Measurements from ENCODE around the gene CNPY1. TPM values are rescaled to one million over a fixed set of nuclear protein-coding genes. Genes with fewer than 3 reads are reported as not detected.

CNPY1 gene
- total RNA-seq, 2 experiments from 2014 or later = not detected

GRCh38 chr7:155464948-155465739, 81.2 kb downstream of the CNPY1 start:
- POLR2A ChIA-PET = no interaction called here

GRCh38 chr7:155464183-155464582, 82.2 kb downstream of the CNPY1 start:
- TF ChIP-seq, protein P1, sequence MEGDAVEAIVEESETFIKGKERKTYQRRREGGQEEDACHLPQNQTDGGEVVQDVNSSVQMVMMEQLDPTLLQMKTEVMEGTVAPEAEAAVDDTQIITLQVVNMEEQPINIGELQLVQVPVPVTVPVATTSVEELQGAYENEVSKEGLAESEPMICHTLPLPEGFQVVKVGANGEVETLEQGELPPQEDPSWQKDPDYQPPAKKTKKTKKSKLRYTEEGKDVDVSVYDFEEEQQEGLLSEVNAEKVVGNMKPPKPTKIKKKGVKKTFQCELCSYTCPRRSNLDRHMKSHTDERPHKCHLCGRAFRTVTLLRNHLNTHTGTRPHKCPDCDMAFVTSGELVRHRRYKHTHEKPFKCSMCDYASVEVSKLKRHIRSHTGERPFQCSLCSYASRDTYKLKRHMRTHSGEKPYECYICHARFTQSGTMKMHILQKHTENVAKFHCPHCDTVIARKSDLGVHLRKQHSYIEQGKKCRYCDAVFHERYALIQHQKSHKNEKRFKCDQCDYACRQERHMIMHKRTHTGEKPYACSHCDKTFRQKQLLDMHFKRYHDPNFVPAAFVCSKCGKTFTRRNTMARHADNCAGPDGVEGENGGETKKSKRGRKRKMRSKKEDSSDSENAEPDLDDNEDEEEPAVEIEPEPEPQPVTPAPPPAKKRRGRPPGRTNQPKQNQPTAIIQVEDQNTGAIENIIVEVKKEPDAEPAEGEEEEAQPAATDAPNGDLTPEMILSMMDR (IDR thresholded peaks at IDR 0.05) = no peak
- H3K27me3 Mint-ChIP-seq = peaks cover 88% of the 10 kb centered on the region
- no peaks in the 10 kb centered on the region for H3K9me3 Mint-ChIP-seq
- DNase-seq = no peak
- ATAC-seq (ENCODE audit: poor library complexity) = no peak
- Histone ChIP-seq H3K9me3 (ENCODE audit: control insufficient read depth in 1 of 2, insufficient read depth in 1 of 2, low read length in 2 of 2) (peaks cover 0 to 57% of the 10 kb centered on the region in 2 experiments), H3K4me3 (ENCODE audit: low read length) (no peak overlapping the region), H3K27ac (ENCODE audit: low read depth in 1 of 2, low read length in 2 of 2) (no peak overlapping the region), H3K36me3 (ENCODE audit: insufficient read depth, low read length) (no peaks in the 10 kb centered on the region), H3K4me1 (ENCODE audit: insufficient read depth, low read length) (peaks cover 29% of the 10 kb centered on the region), H3K27me3 (ENCODE audit: control insufficient read depth in 1 of 2, insufficient read depth in 2 of 2, low read length in 2 of 2) (peaks cover 89 to 99% of the 10 kb centered on the region in 2 experiments)
- ChIA-PET CTCF (no interaction called here), POLR2A (no interaction called here)
- intact Hi-C loops (cut with DNase I, micrococcal nuclease) = no loop called here
- H3K27ac Mint-ChIP-seq = no peak overlapping the region
- H3K4me1 Mint-ChIP-seq (ENCODE audit: low read depth) = peaks cover 17% of the 10 kb centered on the region
- no peak overlapping the region for H3K4me3 Mint-ChIP-seq
- no peaks in the 10 kb centered on the region for H3K36me3 Mint-ChIP-seq (ENCODE audit: low read depth)

More at GRCh38 chr7:155464948-155465739, 81.2 kb downstream of the CNPY1 start:
- intact Hi-C loops (cut with DNase I, micrococcal nuclease) = loop anchor here in 1 of 2 experiments (5.0 kb wide), 1 partner anchor 47 kb away; no protein-coding TSS in a partner anchor
- Histone ChIP-seq H3K27me3 (ENCODE audit: control insufficient read depth in 1 of 2, insufficient read depth in 2 of 2, low read length in 2 of 2) (peaks cover 92 to 99% of the 10 kb centered on the region in 2 experiments), H3K36me3 (ENCODE audit: insufficient read depth, low read length) (no peaks in the 10 kb centered on the region), H3K4me1 (ENCODE audit: insufficient read depth, low read length) (peaks cover 27% of the 10 kb centered on the region), H3K9me3 (ENCODE audit: control insufficient read depth in 1 of 2, insufficient read depth in 1 of 2, low read length in 2 of 2) (peaks cover 0 to 52% of the 10 kb centered on the region in 2 experiments), H3K4me3 (ENCODE audit: low read length) (no peak overlapping the region), H3K27ac (ENCODE audit: low read depth in 1 of 2, low read length in 2 of 2) (no peak overlapping the region)
- Mint-ChIP-seq H3K27me3 (peaks cover 88% of the 10 kb centered on the region), H3K27ac (no peak overlapping the region), H3K36me3 (ENCODE audit: low read depth) (no peaks in the 10 kb centered on the region), H3K4me3 (peak overlapping the region; percentile 45), H3K4me1 (ENCODE audit: low read depth) (peaks cover 14% of the 10 kb centered on the region), H3K9me3 (no peaks in the 10 kb centered on the region)
- ATAC-seq (ENCODE audit: poor library complexity) (no peak), DNase-seq (no peak)
- TF ChIP-seq, protein P1 (IDR thresholded peaks at IDR 0.05) = no peak
- CTCF ChIA-PET = no interaction called here

GRCh38 chr7:155463114-155463811, 83.1 kb downstream of the CNPY1 start:
- DNase-seq (no peak), ATAC-seq (ENCODE audit: poor library complexity) (no peak)
- Histone ChIP-seq H3K27ac (ENCODE audit: low read depth in 1 of 2, low read length in 2 of 2) (no peak overlapping the region), H3K9me3 (ENCODE audit: control insufficient read depth in 1 of 2, insufficient read depth in 1 of 2, low read length in 2 of 2) (peaks cover 0 to 58% of the 10 kb centered on the region in 2 experiments), H3K4me1 (ENCODE audit: insufficient read depth, low read length) (peaks cover 30% of the 10 kb centered on the region), H3K36me3 (ENCODE audit: insufficient read depth, low read length) (no peaks in the 10 kb centered on the region), H3K4me3 (ENCODE audit: low read length) (no peak overlapping the region), H3K27me3 (ENCODE audit: control insufficient read depth in 1 of 2, insufficient read depth in 2 of 2, low read length in 2 of 2) (peaks cover 83 to 95% of the 10 kb centered on the region in 2 experiments)
- ChIA-PET POLR2A (no interaction called here), CTCF (no interaction called here)
- Mint-ChIP-seq H3K4me3 (no peak overlapping the region), H3K9me3 (no peaks in the 10 kb centered on the region), H3K4me1 (ENCODE audit: low read depth) (peaks cover 9% of the 10 kb centered on the region), H3K36me3 (ENCODE audit: low read depth) (no peaks in the 10 kb centered on the region), H3K27ac (no peak overlapping the region), H3K27me3 (peaks cover 82% of the 10 kb centered on the region)
- intact Hi-C loops (cut with DNase I, micrococcal nuclease) = no loop called here
- TF ChIP-seq, protein P1 (IDR thresholded peaks at IDR 0.05) = no peak

All from CD4-positive, alpha-beta T cell (primary cell).